HG02678 (cell line): ENCODE data around the gene CFAP77.

ENCODE experiments used
- ATAC-seq: cut with Tn5 transposase; IDR thresholded peaks from one replicate; pipeline ENCODE4 v1.9.1; 2021; ENCODE audit warnings: mild to moderate bottlenecking, moderate library complexity; ENCODE audit not compliant: unreplicated experiment

Gene CFAP77

DNA sequence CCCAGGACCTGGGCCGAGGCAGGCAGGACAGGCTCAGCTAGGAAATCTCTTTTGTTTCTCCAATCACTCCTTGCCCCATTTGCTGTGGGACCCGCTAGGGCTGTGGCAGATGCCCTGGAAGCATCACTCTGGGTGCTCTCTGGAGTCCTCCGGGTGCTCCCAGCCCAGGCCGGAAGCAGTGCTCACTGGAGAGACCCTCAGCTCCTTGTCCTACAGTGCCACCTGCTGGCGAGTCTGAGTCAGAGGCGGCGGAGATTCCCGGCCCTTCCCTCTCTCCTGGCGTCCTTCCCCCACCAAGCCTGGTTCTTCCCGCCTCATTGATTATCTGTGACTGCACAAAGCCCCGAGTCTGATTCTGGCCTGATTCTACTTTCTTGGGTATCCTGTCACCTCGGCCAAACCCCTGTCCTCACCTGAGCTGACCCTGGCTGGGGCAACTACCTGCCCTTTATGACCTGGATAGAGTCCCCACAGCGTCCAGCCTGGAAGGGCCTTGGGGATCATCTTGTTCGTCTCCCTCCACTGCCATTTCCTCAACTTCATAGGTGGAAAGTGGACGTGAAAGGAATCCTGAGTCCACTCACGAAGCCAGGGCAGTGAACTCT, 165.1 kb downstream of the CFAP77 start:
- ATAC-seq = no peak

DNA sequence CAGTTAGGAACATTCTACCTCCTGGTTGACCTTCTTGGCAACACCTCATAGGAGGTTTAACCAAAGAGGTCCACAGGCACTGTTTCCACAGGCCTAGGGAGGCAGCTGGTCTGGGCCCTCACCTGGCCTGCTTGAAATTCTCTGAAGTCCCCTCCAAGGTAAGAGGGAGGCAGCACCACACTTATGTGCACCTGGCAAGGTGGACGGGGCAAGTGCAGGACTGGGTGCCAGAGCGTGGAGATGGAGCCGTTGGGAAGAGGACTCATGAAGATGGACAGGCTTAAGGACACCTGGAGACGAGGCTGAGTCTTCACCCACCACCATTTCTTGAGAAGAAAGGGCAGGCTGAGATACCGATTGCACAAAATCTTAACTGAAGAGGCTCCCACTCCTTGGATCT, 165.8 kb downstream of the CFAP77 start:
- ATAC-seq = no peak

DNA sequence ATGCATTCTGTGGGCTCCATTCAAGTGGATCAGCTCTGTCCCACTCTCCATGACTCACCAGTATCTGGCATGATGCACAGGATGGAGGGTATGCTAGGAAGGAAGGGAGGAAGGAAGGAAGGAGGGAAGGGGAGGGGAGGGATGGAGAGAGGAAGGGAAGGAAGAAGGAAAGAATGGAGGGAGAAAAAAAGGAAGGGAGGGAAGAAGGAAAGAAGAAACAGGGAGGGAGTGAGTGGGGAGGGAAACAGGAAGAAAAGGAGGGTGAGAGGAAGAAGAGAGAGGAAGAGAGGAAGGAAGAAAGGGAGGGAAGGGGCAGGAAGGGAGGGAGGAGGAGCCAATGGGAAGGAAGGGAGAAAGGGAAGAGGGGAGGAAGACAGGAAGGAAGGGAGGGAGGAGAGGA, 167.1 kb downstream of the CFAP77 start:
- no peak for ATAC-seq

DNA sequence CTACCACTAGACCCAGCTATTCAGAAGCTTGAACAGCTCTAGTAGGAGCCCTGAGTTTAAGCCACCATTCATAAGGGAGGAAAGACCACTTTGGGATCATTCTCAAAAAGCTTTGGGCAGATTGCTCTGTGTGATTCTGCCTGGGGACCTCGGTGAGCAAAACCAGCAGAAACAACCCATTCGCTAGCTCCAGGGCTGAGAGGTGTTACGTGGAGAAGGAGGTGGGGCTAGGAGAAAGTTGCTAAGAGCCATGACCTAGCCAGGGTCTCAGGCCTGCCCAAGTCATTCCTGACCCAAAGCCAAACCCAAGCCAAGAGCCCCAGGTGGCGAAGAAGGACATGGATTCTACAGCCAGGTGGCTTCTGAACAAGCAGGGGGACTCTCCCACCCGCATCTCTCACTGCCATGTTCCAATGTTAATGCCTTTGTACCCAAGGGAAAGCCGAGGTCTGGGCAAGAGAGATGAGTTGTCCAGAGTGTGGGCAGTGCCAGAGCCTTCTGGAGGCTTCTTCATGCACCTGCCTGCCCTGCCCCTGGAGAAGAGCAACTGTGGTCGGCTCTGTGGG, 168.4 kb downstream of the CFAP77 start:
- no peak for ATAC-seq

DNA sequence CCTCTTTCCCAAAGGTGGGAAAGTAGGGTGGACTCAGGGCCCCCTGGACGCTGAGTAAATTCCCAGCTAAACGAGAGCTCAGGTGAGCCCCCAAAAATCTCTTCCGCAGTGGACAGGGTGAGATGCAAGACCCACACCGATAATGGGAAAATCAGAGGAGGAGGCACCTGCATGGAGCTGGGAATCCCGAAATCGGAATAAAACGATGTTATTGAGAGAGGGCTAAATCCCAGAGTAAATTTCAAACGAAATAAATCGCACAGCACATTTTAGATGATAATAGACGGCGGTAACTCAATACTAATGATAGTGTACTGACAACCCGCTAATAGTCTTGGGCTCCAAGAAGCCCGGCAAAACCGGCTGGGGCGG, 169.4 kb downstream of the CFAP77 start:
- no peak for ATAC-seq

DNA sequence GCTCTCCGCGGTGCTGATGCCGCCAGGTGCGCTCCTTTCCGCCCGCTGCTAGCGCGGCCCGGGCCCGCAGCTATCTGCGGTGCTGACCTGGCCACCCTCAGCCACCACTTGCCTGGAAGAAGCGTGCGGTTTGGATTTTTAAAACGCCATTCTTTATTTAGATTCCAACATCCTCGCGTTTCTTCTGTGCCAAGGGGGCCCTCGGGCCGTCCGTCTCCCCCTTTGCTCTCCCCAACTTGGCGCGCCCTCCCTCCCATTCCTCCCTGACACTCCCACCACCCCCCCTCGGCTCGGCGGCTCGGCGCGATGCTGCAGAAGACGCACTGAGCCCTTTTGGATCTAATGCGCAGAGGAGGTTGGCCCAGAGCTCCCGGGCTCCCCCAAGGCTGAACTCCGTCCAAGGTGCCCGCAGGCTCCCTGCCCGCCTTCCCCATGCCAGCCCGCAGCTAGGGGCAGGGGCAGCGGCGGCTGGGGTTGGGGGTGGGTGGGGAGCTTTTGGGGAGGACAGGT, 172.3 kb downstream of the CFAP77 start, which contains the start of gene BARHL1:
BARHL1 (plus strand) TSS at position 331 of the 510 bp plus-strand sequence. CDS start 192 bp downstream, outside the sequence.
- no peak for ATAC-seq

DNA sequence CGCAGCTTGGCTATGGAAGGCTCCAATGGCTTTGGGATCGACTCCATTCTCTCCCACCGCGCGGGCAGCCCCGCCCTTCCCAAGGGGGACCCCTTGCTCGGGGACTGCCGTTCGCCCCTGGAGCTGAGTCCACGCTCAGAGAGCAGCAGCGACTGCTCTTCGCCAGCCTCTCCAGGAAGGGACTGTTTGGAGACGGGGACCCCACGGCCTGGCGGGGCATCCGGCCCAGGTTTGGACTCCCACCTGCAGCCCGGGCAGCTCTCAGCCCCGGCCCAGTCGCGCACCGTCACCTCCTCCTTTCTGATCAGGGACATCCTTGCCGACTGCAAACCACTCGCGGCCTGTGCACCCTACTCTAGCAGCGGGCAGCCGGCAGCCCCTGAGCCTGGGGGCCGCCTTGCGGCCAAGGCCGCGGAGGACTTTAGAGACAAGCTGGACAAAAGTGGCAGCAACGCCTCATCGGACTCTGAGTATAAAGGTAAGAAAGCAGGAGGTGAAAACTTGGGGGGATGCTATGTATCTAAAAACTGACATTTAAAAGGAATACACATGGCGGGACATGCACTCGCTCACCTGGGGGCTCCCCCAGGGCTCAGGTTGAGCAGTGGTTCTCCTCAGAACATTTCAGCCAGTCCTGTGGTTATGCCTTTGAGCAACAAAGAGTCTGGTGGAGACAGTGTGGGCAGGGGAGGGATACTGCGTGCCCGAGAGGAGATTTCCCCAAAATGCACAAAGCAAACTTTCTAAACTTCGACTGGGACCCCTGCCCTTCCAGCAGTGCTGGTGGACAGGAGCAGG, 173.0 kb downstream of the CFAP77 start:
- no peak for ATAC-seq

DNA sequence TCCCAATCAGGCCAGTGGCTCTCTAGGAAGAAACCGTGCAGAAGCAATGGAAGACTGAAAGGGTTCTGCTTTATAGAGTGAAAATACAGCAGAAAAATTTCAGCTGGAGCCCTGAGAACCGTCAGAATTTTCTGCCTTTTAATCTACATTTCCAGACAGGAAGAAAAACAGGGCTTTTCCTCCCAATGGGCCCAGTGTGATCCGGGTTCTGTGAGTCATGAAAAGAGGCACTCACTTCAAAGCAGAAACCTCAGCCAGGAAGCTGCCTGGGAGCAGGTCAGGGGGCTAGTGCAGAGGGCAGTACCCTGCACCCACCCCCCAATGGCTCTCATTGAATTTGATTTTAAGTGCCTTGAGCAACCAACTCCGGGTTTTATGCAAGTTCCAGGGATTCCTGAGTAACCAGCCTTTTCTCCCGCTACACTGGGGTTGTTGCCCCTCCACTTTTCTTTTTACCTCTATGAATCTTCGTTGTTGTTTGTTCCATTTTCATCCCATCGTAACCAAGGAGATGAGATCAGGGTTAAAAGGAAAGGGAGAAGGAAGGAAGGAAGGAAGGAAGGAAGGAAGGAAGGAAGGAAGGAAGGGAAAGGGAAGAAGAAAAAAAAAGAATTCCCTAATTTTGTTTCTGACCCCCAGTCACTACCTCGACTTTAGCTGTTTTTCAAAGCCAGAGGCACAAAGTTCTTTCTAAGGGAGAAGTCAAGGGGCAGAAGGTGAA, 173.7 kb downstream of the CFAP77 start:
- no peak for ATAC-seq

DNA sequence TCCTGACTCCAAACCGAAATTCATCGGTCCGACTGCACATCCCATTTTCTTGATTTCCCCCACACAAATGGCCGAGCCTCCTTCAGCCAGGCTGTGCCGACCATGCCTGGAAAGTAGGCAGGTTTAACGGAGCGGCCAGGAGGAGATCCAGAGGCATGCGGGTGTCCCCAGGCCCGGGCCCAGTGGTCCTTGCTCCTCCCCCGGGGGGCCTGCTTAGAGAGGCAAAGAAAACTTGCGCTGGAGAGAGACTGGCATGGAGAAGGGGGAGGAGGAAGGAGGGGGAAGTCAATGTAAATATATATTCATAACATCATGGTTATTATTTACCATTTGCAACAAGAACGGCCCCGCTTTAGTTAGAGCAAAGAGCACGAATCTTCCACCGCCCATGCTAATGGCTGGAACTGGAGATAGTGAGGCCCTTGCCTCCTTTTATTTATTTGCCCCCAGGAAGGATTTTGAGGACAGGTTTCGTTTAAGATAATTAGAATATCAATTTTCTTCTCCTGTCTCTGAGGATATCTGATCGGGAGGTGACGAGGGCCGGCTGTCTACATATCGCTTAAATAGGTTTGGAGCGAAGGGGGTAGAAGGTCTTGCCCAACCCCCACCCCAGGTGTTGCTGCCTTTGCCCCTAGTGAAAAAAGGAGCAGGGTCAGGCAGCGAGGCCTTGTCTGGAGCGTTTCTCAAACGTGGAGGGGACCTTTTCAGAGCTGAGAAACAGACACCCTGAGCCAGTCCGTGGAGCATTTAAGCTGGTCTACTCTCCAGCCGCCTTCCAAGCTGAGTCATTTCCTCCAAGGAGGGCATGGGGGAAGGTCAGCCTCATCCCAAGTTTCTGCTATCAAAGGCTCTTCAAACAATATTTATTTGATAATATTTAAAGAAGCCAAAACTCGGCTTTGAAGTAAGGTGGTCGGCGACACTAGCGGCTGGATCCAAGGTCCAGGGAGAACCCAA, 174.9 kb downstream of the CFAP77 start:
- no peak for ATAC-seq

DNA sequence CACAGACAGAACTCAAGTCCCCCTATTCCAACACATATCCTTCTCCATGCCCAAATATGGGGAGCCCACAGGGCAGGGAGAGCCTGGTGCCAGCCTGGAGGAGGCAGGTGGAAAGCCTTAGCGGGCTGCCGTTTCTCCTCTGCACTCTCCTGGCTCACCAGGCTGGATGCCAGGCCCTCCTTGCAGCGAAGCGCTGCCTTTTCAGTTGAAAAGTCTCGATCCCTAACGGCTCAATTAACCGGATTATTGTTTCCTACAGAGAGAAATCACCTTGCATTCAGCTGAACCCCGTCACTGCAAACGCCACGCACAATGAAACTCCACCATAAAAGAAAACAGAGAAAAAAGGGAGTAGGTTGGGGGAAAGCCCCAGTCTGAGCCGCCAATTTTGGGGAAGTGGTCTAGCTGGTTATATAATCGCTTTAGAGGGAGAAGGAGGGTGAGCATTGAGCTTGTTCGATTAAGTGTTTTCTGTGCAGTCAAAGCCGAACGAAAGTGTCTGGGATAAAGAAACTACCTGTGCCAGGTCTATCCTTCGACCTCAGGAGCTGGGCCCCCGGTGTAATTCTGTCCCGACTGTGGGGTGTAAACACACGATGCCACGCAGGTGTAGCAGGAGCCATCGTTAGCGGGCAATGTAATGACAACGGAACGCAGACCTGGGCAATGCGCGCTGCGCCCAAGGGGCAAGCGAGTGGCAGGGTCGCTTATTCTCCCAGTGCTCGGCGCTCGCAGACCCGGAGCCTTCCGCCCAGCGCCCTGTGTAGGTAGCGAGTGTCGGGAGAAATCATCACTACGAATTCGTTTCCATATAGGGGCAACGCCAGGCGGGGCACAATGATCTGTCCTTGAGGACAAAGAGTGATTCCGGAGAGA, 176.2 kb downstream of the CFAP77 start:
- no peak for ATAC-seq

DNA sequence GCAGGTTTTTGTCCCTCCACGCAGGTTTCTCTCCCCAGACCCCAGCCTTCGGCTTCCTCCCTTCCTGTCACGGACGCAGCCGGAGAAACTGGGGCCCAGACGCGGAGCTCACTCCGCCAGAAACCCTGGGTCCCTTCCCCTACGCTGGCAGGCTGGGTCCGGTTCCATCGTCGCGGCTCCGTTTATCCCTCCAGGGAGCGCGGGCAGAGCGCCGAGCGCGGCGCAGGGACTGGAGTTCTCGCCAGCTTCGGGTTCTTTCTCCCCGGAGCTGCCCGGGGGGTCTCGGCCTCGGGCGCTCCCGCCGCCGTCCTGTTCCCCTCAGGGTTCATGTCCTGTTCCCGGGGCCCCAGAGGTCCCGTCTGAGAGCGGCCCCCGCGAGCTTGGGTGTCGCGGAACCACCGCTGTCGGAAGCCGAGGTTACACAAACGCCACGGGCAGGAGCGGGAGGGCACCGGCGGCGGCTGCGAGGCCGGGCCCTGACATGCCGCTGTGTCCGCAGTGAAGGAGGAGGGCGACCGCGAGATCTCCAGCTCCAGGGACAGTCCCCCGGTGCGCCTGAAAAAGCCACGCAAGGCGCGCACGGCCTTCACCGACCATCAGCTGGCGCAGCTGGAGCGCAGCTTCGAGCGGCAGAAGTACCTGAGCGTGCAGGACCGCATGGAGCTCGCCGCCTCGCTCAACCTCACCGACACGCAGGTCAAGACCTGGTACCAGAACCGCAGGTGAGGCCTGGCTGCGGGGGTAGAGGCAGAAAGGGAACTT, 177.0 kb downstream of the CFAP77 start:
- no peak for ATAC-seq

DNA sequence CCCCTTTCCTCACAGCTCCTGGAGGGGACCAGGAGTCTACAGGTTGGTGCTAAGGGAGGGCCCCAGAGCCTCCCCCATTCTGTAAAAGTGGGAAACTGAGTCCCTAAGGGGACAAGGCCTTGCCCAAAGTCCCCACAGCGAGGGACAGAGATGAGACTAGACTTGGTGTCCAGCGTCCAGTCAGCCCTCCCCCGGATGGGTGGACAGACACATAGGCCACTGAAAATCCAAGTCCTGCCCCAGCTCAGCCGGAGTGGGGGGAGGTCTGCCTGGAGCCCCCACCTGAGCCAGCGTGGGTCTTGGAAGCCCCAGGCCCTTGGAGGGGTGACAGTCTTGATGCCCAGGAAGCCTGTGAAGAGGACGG, 177.6 kb downstream of the CFAP77 start:
- ATAC-seq = no peak

DNA sequence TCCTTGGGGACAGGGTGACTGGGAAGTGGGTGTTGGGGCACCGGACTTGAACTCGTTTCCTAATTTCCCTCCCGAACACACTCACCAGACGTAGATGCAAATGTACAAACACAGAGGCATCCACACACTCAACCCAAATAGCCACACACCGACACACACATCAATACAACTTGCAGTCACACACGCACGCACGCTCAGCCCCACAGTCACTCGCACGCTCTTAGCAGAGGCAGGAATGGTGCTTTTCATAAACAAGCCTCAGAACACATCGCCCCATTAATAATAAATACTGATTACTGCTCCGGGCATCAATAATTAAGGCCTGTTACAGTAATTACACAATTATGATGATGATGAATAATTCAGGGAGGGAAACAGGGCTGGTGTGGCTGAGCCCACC, 178.1 kb downstream of the CFAP77 start:
- no peak for ATAC-seq

DNA sequence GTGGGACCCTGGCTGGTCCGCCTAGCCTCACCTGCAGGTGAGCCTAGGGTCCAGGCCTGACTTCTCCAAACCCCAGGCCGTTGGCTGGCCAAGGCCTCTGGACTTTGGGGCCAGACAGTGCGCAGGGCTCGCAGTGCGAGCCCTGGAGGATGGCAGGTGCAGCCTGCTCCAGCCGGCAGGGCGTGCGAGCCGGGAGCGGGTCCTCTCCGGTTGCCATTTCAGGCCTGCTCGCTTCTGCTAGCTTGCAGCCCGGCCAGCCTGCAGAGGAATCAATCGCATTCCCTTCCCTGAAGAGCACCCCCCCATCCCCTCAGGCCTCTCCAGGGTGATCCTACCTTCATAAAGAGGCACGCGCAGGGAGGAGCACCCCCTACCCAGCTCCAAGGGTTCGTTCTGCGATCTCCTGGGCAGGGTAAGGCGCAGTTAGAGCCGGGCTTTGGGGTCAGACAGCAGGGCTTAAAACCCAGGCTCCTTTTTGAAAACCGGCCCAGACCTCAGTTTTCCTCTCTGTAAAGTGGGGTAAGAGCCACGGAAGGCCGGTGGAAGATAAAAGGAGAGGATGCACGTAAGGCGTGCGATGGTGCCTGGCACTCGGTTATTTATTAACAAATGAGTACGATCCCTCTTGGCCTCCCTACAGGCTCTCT, 178.6 kb downstream of the CFAP77 start:
- ATAC-seq = no peak

DNA sequence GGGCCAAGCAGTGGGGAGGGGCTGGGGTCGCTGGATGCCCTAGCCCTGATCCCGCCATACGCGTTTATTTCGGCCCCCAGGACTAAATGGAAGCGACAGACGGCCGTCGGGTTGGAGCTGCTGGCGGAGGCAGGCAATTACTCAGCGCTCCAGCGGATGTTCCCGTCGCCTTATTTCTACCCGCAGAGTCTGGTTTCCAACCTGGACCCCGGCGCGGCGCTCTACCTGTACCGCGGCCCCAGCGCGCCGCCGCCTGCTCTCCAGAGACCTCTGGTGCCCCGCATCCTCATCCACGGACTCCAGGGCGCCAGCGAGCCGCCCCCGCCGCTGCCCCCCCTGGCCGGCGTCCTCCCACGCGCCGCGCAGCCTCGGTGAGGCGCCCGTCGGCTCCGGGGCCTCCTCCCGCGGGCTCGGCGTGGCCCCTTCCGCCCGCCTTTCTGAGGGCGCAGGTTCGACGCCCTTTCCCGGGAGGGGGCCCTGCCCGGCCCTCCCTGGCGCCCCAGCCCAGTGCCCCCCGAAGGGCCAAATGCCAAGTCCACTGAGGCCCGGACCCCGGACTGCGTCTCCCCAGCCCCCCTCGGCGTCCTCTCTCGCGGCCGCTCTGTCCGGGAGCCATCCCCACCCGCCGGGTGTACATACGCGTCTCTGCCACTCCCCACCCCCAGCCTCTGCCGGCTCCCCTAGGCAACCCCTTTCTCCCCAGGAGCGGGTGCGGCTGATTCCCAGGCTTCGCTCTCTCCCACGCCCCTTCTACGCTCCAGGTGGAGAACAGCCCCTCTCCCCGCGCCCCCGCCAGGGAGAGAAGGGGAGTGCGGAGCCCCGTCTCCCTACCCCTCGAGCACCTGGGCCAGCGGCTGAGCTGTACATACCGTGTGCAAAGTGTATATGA, 179.4 kb downstream of the CFAP77 start:
- no peak for ATAC-seq

DNA sequence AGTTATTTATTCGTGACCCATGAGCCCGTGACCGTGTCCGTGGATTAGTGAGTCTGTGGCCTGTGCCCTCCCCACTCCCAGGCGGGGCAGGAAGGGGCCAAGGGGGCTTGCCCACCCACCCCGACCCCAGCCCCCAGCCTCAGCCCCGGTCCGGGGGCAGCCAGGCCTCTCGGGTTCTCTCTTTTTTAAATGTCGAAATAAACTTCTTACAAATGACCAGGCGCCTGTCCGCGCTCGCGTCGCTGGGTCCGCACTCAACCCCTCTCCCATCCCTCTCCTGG, 180.0 kb downstream of the CFAP77 start:
- no peak for ATAC-seq
